Activated T-cell treated with anti-CD3 and anti-CD28 coated beads, Interleukin-2, amount 50 U/mL, for 48 hours (primary cell): Measurements from ENCODE around the gene TPPP.
A peak's percentile ranks its signal among the peaks of the same experiment; 100 is the strongest.

ENCODE experiments used
- DNase-seq, 2 experiments: peaks; one replicate each; pipeline ENCODE4 v3.0.0-alpha.2; 2020

The TPPP gene

DNA sequence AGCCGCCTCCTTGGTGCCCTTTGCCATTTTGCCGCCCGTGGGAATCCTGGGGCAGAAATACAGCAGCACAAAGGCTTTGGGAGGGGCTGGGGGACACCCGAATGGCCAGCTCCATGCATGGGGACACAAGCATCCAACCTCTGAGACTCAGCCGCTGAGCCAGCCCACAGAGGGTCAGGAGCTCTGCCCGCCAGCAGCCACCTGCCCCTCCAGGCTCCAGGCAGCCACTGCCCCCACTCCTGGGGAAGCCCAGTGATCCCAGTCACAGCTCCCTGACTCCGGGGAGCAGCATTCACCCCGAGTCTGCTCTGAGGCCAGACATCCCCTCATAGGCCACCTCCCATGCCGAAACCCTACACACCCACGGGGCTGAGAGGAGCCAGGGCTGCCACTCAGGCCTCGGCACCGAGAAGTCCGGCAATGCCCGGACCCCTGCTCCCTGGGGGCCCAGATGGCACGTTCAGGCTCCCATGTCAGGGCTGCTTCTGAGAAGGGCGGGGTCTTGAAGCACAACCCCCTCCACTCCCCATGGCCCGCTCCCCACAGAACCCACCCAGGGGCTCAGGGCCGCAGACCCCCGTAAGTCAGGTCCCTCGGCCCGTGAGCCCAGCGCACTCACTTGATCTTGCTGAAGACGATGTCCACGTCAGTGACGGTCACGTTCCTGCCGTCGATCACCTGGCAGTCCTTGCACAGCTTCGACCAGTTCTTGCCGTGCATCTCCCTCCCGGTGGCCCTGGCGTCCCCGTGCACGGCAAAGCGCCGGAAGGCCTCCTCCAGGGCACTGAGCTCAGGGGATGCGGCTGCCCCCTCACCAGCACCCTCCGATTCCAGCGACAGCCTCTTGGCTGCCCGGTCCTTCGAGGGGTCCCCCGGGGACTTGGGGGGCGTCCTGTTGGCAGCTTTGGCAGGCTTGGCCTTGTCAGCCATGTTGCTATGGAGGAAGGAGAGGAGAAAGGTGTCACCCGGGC is 15.7 kb downstream of the TPPP start:
- peak; percentile 13 to 16 for DNase-seq

DNA sequence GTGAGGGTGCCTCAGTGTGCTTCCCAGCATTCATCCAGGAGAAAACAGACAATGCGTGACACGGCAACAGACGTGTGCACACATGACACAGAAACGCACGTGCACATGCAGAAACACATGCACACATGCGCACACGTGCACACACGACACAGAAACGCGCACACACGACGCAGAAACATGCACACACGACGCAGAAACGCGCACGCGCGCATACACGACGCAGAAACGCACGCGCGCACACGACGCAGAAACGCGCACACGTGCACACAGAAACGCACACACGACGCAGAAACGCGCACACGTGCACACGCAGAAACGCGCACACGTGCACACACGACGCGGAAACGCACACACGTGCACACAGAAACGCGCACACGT is 16.5 kb downstream of the TPPP start:
- no peak for DNase-seq

DNA sequence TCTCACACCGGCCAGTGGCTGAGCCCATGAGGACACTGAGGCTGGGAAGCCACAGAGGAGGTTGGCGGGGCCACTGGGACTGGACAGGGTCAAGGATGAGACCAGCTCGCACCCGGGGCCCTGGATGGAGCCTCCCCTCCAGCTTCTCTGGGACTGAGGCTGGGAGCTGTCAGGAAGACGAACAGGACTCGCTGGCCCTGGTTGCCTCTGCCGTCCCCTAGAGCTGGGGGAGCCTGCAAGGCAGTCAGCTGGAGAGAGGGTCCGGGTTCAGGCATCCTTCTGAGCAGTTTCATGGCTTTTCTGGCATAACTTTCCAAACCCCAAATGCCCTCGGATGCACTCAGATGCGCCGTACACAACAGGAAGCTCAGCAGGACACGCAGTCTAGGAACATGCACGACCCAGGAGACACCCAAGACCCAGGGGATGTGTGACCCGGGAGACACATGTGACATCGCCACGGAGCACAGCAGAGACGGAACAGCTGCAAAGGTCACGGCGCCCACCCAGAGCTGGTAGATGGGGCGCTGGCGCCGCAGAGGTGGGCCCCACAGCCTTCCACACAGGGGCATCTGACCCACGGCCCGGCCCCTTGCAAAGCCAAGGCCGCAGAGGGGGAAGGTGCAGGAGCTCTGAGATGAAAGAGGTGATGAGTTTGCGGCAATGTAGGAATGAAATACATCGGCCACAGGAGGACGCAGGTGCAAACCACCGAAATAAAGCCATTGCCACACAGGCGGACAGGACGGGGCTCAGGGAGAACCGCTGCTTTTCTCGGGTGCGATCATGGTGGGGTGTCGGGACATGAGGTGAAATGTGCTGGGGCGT is 17.1 kb downstream of the TPPP start:
- DNase-seq, result peak; percentile 15

DNA sequence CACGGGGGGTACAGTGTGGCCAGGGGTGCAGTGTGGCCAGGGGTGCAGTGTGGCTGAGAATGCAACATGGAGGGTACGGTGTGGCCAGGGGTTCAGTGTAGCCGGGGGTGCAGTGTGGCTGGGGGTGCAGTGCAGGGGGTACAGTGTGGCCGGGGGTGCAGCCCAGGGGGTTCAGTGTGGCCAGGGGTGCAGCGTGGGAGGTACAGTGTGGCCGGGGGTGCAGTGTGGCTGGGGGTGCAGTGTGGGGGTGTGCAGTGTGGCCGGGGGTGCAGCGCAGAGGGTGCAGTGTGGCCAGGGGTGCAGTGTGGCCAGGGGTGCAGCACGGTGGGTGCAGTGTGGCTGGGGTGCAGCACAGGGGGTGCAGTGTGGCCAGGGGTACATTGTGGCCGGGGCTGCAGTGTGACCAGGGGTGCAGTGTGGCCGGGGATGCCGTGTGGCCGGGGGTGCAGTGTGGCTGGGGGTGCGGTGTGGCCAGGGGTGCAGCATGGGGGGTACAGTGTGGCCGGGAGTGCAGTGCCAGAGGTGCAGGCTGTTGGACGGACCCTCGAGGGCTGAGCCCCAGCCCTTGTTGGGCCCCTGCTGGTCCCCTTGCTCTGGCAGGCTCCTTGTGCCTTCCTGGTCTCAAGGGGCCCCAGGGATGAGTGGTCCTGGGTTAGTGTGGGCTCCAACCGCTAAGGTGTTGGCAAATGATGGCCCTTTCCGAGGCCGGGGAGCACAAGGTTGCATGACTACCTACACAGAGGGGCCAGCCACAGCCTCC is 17.9 kb downstream of the TPPP start:
- peak in 1 of 2 experiments; percentile 15 for DNase-seq

DNA sequence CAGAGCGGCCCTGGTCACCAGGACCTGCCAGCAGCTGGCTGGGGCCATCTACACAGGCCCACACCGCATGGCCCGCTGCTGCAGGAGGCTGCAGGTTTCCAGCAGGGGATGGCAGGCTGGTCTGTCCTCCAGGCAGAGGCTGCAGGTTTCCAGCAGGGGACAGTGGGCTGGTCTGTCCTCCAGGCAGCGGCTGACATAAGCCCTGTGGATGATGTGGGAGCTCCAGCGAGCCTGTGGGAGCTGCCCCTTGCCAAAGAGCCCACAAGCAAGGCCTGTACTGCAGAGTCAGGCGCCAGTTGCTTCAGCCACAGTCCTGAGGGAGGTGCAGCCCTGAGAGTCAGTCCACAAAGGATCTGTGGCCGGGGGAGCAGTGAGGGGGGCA is 18.5 kb downstream of the TPPP start:
- peak in 1 of 2 experiments; percentile 19 for DNase-seq

DNA sequence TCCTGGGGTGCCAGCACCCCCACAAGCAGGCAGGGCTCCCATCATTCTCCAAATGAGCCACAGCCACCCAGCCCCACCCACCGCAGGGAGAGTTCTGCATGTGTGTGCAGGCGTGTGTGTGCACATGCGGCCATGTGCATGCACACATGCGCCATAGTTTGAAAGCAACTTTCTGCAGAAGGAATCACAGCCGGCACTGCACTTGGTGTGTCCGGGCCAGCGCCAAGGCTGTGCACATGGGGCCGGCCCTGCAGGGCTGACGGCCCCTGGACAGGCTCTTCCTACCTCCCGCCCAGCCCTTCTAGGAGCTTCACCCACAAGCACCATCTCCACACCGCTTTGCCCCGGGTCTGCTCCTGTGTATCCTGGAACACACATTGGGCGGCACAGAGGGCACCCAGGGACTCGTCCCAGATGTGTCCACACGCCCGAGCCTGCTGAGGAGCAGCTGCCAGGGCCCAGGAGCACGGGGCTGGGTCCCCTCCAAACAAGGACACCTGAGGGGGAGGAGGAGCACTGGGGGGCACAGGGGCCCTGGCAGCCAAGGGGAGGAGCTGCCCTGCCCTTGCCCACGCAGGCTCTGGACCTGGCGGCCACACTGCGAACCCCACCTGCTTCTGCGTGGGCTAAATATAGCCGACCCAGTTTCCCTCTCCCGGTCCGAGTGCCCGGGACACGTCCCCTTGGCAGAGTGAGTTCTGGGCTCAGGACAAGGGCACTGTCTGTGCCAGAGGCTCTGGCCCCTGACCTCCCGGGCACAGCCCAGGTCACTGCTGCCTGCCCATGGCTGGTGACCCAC is 19.1 kb downstream of the TPPP start:
- DNase-seq, result no peak

DNA sequence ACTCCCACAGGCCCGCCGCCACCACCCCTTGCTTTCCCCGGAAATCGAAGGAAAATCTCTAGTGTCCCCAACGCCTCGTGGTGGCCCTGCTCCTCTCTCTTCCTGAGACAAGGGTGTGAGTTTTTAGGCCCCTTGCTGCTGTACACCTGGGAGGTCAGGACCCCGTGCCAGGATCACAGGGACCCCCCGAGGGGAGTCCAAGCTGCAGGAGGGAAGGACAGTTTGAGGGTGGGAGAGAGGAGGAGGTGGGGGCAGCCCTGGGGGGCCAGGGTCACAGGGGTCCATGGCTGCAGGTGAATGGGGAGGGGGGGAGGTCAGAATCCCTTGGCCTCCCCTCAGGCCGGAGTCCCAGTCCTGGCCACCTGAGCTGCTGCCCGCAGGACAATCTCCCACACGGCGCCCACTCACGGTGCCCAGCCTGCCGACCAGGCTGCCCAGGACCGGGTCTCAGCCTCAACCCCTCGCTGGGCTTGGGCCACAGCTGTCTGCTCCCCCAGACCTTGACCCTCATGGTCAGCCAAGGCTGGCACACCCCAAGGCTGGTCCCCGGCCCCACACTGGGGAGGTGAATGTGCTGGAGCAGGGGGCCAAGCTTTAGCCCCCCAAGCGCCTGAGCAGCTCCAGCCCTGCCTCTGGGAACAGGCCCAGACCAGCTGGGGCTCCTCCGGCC is 19.9 kb downstream of the TPPP start:
- DNase-seq, result no peak

DNA sequence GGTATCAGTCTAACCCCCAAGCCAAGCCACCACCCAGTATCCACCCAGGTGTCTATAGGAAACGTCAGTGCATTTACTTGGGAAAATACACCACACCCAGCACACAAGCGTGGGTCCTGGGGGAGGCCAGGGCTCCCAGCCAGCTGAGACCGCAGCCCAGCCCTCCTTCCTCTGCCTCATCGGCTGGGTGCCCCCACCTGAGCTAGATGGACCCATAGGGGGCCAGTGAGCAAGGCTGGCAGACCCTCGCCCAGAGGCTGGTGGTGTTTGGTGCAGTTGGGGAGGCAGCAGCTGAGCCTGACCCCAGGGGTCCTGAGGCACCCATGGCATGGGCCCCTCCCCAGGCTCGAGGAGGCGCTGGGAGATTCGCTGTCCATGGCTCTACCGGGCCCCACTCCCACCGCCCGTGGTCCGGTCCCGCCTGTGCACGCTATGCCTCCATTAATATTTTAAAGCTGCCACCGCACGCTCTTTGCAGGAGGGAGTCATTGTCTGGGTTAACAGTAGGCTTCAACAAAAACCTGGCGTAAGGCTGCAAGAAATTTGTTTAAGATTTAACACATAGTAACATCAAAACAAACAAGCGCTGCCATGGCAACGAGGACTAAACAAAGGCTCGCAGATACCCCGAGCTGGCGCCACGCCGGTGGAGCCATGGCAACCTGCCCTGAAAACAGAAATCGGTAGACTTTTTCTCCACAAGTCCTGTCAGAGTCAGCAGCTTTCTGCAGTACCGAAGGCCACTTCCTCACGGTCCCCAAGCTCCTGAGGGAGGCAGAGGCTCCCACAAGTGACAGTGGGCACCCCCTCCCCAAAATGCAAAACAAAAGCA is 20.6 kb downstream of the TPPP start:
- DNase-seq, result peak; percentile 59 to 63

DNA sequence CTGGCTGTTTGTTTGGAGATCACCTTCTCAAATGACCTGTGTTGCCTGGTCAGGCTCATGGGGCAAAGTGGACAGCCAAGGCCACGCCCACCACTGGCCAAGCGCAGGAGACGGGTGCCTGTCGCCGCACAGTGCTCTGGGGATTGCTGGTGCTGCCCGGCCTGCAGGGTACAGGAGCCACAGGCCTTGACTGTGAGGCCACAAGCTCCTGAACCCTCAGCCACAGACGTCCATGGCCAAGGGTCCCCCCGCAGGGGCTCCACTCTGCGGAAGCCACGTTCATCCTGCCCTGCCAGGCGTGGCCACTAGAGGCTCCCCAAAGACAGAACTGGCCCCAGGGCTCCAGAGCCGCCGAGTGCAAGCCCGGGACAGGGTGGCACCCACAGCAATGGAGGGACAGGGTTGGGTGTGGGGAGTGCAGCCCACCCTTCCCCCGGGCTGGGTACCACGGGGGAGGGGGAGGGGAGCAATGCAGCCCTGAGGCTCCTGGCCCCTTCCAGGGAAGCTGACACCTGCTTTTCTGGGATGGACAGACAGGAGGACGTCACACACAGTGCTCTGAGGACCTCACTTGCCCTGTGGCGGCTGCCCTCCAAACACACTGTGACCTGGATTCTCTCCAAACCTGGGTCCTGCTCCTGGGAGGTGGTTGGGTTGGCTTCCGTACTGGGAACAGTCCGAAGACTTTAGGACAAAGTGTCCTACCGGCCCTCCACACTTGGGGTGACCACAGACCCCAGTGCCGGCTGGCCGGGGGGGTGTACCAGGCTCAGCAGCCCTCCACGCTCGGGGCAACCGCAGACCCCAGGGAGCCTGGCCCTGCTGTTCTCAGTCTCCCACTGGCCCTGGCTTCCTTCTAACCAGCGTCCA is 21.5 kb downstream of the TPPP start:
- DNase-seq, result peak; percentile 79 to 81

DNA sequence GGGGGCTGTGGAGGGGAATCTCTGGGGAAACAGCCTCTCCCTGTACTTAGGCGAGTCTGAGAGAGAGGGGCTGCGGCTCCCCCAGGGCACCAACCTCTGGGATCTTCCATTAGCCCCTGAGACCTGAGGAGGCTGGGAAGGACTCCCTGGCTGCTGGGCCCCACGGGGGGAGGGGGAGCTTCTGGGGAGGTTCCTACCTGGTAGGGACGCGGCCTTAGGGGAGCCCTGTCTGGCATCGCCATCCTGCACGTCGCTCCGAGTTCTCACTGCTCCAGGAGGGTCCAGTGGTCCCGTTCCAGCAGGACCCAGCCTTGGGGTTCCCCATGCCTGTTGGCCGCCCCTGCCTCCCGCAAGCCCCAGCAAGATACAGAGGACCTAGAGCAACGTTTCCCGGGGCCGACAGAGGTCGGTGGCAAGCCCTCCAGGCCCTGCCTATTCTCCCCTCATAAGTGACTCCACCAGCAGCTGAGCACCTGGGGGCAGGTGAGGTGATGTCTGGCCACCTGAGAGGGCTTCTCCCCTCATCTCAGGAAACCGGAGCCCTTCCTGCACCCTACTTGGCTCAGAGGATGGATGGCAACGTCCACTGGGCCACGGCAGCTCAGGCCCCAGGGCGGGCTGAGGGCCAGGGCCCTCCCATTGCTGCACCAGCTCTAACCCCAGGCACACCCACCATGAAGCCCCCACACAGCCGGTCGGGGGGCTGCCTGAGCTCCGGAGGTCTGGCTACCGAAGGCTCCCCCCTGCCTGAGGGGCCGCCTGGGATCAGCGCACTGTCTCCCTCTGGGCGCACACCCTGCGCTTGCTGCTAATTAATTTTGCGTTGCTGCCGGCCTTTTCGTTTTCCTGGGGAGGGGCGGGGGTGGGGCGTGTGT is 22.5 kb downstream of the TPPP start:
- DNase-seq, result no peak

DNA sequence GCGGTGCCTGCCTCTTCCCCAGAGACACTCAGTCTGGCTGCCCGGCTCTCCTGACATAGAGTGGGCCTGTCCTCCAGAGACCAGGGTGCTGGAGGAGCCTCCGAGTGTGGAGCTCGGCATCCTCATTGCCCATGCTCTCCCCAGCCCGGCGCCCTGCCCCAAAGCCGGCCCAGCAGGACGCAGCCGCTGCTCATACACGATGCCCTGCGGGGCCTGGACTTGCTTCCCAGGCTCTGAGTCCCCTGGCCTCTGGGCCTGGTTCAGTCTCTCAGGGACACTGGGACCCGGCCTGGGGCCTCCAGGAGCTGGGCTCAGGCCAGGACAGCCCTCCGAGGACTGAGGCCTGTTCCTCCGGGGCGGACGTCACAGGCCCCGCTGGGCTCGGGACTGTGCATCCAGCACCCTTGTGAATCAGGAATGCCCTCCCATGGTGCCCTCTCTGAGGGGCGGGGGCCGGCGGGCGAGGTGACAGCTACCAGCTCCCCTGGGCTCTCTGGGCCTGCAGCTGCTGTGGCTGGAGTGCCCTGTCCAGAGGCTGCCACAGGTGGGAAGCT is 23.2 kb downstream of the TPPP start:
- DNase-seq, result no peak

DNA sequence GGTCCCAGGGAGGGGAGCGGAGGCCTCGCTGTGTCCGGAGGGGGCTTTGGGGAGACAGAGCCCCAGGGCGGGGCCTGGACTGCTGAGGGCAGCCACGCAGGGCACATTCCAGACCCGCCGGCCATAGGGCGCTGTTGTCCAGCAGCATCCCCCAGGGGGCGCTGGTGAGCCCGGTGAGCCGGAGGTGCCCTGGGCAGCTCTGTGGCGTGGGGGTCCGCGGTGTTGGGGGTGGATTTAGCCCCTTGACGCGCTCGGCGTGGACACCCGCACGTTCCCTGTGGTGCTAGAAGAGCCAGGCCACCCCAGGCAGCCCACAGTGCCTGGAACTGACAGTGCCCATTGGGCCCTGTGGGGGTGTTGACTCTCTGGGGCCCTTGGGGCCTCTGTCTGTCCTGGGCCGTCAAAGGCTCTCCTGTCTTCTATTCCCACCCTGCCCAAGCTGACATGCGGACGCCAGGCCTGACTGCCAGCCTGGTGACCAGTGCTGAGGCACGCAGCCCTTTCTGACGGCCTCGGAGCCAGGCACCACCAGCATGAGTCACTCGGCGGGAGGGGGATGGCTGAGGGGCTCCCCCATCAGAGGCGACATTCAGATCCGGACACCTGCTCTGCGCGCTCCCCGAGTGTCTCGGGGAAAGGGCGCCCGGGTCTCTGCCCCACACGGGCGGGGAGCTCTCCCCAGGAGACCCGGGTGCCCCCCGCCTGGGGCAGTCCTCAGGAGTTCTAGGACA is 23.9 kb downstream of the TPPP start:
- peak; percentile 66 to 71 for DNase-seq

DNA sequence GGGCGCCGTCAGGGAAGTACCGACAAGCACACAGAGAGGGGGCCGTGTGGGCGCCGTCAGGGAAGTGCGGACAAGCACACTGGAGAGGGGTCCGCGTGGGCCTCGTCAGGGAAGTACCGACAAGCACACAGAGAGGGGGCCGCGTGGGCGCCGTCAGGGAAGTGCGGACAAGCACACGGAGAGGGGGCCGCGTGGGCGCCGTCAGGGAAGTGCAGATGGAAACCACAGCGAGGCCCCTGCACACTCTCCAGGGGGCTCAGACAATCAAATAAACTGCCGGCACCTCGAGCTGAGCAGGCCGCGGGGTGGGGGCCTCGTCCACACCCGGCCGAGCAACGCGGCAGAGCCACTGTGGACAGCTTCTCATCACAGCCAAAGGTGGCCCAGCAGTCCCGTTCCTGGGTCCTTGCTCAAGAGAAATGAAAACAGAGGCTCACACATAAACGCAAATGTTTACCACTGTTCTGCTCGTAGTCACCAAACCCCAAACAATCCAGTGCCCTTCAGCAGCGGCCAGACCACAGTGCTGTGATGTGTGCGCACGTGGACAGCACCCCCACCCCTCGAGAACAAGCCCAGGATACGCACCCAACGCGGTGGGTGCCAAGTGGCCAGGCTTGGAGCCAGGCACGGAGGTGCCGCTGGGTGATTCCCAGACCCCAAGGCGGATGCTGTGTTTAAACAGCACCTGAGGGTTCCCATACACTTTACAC is 24.7 kb downstream of the TPPP start:
- DNase-seq, result no peak

DNA sequence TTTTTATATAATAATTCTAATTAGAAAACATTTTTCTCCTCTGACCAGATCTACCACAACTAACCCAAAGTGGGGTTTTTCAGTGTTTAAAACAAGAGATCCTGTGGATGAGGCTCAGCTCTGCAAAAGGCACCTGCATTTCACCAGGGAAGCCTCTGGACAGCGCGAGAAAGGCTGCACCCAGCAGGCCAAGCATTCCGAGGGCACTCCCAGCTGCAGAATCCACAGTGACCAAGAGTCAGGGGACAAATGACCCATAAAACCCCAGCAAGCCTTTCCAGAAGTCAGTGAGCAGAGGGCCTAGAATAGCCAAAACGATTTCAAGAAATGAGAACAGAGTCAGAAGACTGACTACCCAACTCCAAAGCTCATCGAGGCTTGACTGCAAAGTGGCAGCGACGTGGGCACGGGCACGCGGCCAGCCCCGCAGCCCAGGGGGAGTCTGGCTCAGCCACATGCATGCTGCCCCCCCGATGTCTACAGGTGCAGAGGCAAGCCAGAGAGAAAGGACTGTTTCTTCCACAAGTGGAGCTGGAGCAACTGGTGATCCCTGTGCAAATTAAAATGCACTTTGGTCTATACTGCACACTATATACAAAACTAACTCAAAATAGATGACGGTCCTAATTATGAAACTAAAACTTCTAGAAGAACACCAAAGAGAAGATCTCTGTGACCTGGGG is 26.2 kb downstream of the TPPP start:
- no peak for DNase-seq

DNA sequence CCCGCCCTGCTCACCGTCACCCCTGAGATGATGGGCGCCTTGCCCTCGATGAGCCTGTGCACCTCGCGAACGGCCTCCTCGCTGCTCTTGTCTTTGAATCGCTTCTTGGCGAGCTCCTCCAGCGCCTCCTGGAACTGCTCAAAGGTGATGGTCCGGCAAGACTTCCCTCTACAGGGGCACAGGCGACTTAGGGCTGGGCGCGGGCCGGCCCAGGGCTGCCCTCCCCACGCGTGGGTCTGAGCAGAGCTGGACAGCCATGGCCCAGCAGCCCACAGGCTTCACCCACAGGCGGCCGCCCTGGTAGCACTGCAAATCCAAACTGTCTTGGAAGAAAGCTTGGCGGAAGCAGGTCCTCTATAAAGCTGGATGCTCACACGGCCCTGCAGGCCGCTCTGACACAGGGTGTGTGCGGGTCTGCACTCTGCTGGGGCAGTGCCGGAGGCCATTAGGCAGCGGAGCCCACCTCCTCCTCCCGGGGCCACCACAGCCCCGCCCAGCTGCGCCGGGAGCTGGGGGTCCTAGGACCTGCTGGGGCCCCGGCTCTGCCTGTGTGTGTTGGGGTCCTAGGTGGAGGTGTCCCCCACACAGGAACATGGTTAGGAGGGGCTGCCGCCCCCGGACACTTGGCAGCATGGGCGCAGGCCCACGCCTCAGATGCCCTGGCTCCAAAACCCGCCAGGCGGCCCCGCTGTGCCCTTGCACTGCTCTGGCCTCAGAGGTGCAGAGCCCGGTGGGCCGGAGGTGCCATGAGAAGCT is 27.0 kb downstream of the TPPP start:
- no peak for DNase-seq

DNA sequence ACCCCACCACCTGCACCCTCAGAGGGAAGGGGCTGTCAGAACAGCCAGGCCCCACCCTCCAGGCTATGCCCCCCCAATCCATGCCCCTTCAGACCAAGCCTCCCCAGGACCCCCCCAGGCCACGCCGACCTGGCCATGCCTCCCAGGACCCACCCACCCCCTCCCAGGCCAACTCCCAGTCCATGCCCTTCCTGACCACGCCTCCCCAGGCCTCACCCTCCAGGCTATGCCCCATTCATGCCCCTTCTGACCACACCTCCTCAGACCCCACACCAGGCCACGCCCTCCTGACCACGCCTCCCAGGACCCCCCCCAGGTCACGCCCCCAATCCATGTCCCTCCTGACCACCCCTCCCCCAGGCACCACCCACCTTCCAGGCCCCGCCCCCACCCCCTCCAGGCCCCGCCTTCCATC is 27.6 kb downstream of the TPPP start:
- DNase-seq, result no peak
